PC-9 (cell line): ENCODE measurements around the gene STK31. TPM values are rescaled to one million over a fixed set of nuclear protein-coding genes. Genes with fewer than 3 reads are reported as not detected.

Source experiments
- Bru-seq: library from RNA; stranded (reverse); fragments of 400-500 nt; gene quantifications from one replicate; lab custom pipeline; 2021; lab: Mats Ljungman, UMichigan
- BruChase-seq, 2 experiments: library from RNA; stranded (reverse); fragments of 400-500 nt; gene quantifications; one replicate each; lab custom pipeline; 2021; lab: Mats Ljungman, UMichigan
- BruUV-seq: library from RNA; stranded (reverse); fragments of 400-500 nt; replicated peaks from 2 replicates; lab custom pipeline; 2021; lab: Mats Ljungman, UMichigan
- CTCF ChIA-PET: fragments of 300-600 bp; sonication (Branson Sonifier 250); formaldehyde crosslinking; loops from one replicate; lab custom pipeline; 2022; ENCODE audit warnings: antibody characterized with exemption; lab: Charles Lee
- POLR2A ChIA-PET: fragments of 300-600 bp; sonication (Branson Sonifier 250); formaldehyde crosslinking; loops from one replicate; lab custom pipeline; 2022; ENCODE audit warnings: antibody characterized with exemption; ENCODE audit not compliant: unreplicated experiment; lab: Charles Lee
- DNase-seq, 2 experiments: peaks; one replicate each; pipeline versions ENCODE4 v3.0.0 to v3.0.0-alpha.2; 2015 to 2022; ENCODE audit warnings: mixed read lengths in 1 of 2
- H2AFZ ChIP-seq: fragments of 200-600 bp; sonication (generic); 2 replicates; pipeline ENCODE4 v1.8.1; 2017; ENCODE audit warnings: antibody characterized with exemption
- H3F3A ChIP-seq: fragments of 200-600 bp; sonication (generic); 2 replicates; pipeline ENCODE4 v1.8.1; 2017; ENCODE audit warnings: antibody characterized with exemption, mild to moderate bottlenecking, low read depth; ENCODE audit not compliant: insufficient read depth
- H3K27ac ChIP-seq: fragments of 200-600 bp; sonication (generic); 2 replicates; pipeline ENCODE4 v1.6.1; 2016; ENCODE audit warnings: mixed run types
- H3K27me3 ChIP-seq: fragments of 200-600 bp; sonication (generic); 2 replicates; pipeline ENCODE4 v1.6.1; 2016; ENCODE audit warnings: low read depth, mixed run types; ENCODE audit not compliant: insufficient read depth
- H3K36me3 ChIP-seq: fragments of 200-600 bp; sonication (generic); 2 replicates; pipeline ENCODE4 v1.6.1; 2016; ENCODE audit warnings: low read depth, mixed run types
- H3K4me1 ChIP-seq: fragments of 200-600 bp; sonication (generic); replicated peaks from 2 replicates; pipeline ENCODE4 v1.6.1; 2016; ENCODE audit warnings: mixed run types; ENCODE audit not compliant: insufficient read depth
- H3K4me2 ChIP-seq: fragments of 200-600 bp; sonication (generic); 2 replicates; pipeline ENCODE4 v1.6.1; 2017; ENCODE audit warnings: mixed run types
- H3K4me3 ChIP-seq: fragments of 200-600 bp; sonication (generic); 2 replicates; pipeline ENCODE4 v1.6.1; 2016; ENCODE audit warnings: mixed run types
- H3K79me2 ChIP-seq: fragments of 200-600 bp; sonication (generic); 2 replicates; pipeline ENCODE4 v1.6.1; 2017; ENCODE audit warnings: low read depth, mixed run types
- H3K9me2 ChIP-seq: fragments of 200-600 bp; sonication (generic); 2 replicates; pipeline ENCODE4 v1.8.1; 2017; ENCODE audit warnings: mild to moderate bottlenecking; ENCODE audit not compliant: insufficient read depth
- H3K9me3 ChIP-seq: fragments of 200-600 bp; sonication (generic); 2 replicates; pipeline ENCODE4 v1.8.1; 2016; ENCODE audit warnings: low read depth; ENCODE audit not compliant: insufficient read depth
- H4K20me1 ChIP-seq: fragments of 200-600 bp; sonication (generic); 2 replicates; pipeline ENCODE4 v1.8.1; 2017; ENCODE audit not compliant: insufficient read depth
- EZH2 ChIP-seq: fragments of 200-600 bp; sonication (generic); IDR thresholded peaks from 2 replicates; pipeline ENCODE4 v1.8.0; 2017; ENCODE audit warnings: antibody characterized with exemption, low read depth
- intact Hi-C: fragments of 100-400 bp; cut with micrococcal nuclease; formaldehyde crosslinking; loops from one replicate; pipeline ENCODE4 v1.10.0; 2022; ENCODE audit not compliant: unreplicated experiment
- long read RNA-seq: library from polyadenylated mRNA; stranded (forward); transcript quantifications from one replicate; pipeline ENCODE4 v2.0.0, GENCODE V29; 2022
- total RNA-seq: library from RNA; stranded (reverse); gene quantifications from 2 replicates; pipeline ENCODE4 v1.2.3, GENCODE V29; 2021
- TF ChIP-seq, protein P1 (sequence below): fragments of 200-600 bp; sonication (generic); conservative IDR thresholded peaks from 2 replicates; pipeline ENCODE4 v1.6.1; 2017; ENCODE audit warnings: mixed run types, antibody characterized with exemption, mild to moderate bottlenecking, moderate library complexity

STK31 gene
- total RNA-seq (0.48 and 0.57 TPM in 2 replicates), Bru-seq, nascent RNA (percentile 14 among the genes with signal in this experiment), BruChase-seq, experiment 1, labeled RNA remaining after a 2-hour chase (percentile 11 among the genes with signal in this experiment), BruChase-seq, experiment 2, labeled RNA remaining after a 6-hour chase (percentile 11 among the genes with signal in this experiment)
- long read RNA-seq, partial matches to known transcripts = 0 of 1 reads
- long read RNA-seq, other reads (novel, unspliced or antisense) = 1 of 1 reads

DNA sequence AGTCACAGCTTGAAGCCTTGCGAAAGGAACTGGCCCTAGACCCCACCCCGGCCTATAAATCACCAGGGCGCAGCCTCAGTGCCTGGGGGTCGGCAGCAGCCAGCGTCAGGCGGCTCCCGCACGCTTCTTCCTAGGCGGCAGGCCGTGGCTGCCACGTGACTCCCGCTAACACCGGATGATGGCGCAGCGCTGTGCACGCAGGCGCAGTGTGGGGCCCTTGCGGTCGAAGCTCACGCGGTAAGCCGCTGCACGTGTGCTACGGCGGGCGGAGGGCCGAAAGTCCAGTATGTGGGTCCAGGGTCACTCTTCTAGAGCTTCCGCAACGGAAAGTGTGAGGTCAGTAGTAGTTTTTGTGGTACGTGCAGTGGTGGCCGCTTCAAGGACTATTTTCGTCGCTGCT lies at the start of gene STK31:
Gene STK31 (plus strand): TSS at position 220 of the 400 bp plus-strand sequence. CDS start 67 bp downstream, at position 287.
- H3K27me3 ChIP-seq = no peaks in the 10 kb centered on the region
- H2AFZ ChIP-seq = no peak within 1 kb of the TSS
- no peaks in the 10 kb centered on the region for H3K79me2 ChIP-seq
- no peak for DNase-seq
- ChIA-PET CTCF (interaction anchor here (0.7 to 0.8 kb wide), 2 partner anchors 113 to 133 kb away, joined by 4 to 11 read pairs; partner anchors contain the start of gene CCDC126), POLR2A (no interaction called here)
- no peak for TF ChIP-seq EZH2
- TF ChIP-seq, protein P1, sequence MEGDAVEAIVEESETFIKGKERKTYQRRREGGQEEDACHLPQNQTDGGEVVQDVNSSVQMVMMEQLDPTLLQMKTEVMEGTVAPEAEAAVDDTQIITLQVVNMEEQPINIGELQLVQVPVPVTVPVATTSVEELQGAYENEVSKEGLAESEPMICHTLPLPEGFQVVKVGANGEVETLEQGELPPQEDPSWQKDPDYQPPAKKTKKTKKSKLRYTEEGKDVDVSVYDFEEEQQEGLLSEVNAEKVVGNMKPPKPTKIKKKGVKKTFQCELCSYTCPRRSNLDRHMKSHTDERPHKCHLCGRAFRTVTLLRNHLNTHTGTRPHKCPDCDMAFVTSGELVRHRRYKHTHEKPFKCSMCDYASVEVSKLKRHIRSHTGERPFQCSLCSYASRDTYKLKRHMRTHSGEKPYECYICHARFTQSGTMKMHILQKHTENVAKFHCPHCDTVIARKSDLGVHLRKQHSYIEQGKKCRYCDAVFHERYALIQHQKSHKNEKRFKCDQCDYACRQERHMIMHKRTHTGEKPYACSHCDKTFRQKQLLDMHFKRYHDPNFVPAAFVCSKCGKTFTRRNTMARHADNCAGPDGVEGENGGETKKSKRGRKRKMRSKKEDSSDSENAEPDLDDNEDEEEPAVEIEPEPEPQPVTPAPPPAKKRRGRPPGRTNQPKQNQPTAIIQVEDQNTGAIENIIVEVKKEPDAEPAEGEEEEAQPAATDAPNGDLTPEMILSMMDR = no peak
- H3K4me1 ChIP-seq = peaks cover 22% of the 10 kb centered on the region
- H3K4me2 ChIP-seq = no peak within 1 kb of the TSS
- no peaks in the 10 kb centered on the region for H3K9me2 ChIP-seq
- BruUV-seq = no TSS peak
- H3K36me3 ChIP-seq = no peaks in the 10 kb centered on the region
- peaks cover 5% of the 10 kb centered on the region; the same call in 1 of the 2 replicates for H3K9me3 ChIP-seq
- no peaks in the 10 kb centered on the region for H4K20me1 ChIP-seq
- no peak within 1 kb of the TSS for H3K4me3 ChIP-seq
- H3F3A ChIP-seq = peaks cover 5% of the 10 kb centered on the region; the same call in 1 of the 2 replicates
- H3K27ac ChIP-seq = no peak within 1 kb of the TSS
- intact Hi-C loops = loop anchor here (5.0 to 10.0 kb wide), 3 partner anchors 152 to 1185 kb away; partner anchors contain the start of gene IGF2BP3

GRCh38 chr7:23661385-23661784 lies 48.6 kb upstream of the STK31 start:
- Histone ChIP-seq H2AFZ (no peak overlapping the region), H3K9me2 (no peaks in the 10 kb centered on the region), H3K27me3 (no peaks in the 10 kb centered on the region), H3K27ac (no peak overlapping the region), H3K4me2 (no peak overlapping the region), H3K9me3 (no peaks in the 10 kb centered on the region; the same call in 1 of the 2 replicates), H4K20me1 (no peaks in the 10 kb centered on the region), H3K79me2 (no peaks in the 10 kb centered on the region), H3K4me3 (no peak overlapping the region), H3K36me3 (no peaks in the 10 kb centered on the region), H3F3A (no peaks in the 10 kb centered on the region), H3K4me1 (no peaks in the 10 kb centered on the region)
- BruUV-seq = no TSS peak
- TF ChIP-seq, protein P1 = no peak
- no peak for TF ChIP-seq EZH2
- intact Hi-C loops = no loop called here
- DNase-seq = no peak
- CTCF ChIA-PET = no interaction called here
- POLR2A ChIA-PET = no interaction called here

DNA sequence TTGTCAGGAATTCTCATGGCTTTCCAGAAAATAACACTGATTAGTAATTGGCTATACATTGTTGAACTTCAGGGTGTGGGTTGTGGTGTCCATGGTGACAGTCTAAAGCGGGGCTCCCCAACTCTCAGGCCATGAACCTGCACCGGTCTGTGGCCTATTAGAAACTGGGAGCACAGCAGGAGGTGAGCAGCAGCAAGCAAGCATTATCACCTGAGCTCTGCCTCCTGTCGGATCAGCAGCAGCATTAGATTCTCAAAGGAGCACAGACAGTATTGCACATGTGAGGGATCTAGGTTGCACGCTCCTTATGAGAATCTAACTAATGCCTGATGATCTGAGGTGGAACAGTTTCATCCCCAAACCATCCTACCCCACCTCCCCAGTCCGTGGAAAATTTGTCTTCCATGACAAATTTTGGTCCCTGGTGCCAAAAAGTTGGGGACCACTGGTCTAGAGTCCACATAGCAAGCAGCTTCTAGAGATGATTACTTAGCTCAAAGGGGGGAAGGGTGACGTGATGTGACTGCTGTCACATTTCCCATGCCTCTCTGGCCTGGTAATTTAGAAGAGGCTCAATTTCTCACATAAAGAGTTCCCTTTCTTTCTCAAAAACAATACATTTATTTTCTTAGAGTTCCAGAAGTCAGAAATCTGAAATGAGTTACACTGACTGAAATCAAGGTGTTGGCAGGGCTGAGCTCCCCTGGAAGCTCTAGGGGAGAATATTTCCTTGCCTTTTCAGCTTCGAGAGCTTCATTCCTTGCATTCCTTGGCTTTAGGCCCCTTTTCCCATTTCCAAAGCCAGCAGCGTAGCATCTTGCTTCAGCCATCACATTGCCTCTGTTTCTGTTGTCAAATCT lies 47.7 kb upstream of the STK31 start:
- Histone ChIP-seq H3K4me2 (no peak overlapping the region), H3K4me1 (no peaks in the 10 kb centered on the region), H3K9me3 (no peaks in the 10 kb centered on the region; the same call in 1 of the 2 replicates), H3F3A (no peaks in the 10 kb centered on the region), H3K9me2 (no peaks in the 10 kb centered on the region), H3K27ac (no peak overlapping the region), H3K27me3 (no peaks in the 10 kb centered on the region), H3K36me3 (no peaks in the 10 kb centered on the region), H2AFZ (no peak overlapping the region), H3K79me2 (no peaks in the 10 kb centered on the region), H4K20me1 (no peaks in the 10 kb centered on the region), H3K4me3 (no peak overlapping the region)
- ChIA-PET CTCF (interaction anchor here (0.6 kb wide), 1 partner anchor 10 kb away, joined by 4 read pairs; no protein-coding TSS in a partner anchor), POLR2A (no interaction called here)
- TF ChIP-seq, protein P1 = no peak
- no peak for TF ChIP-seq EZH2
- no peak for DNase-seq
- intact Hi-C loops = no loop called here
- no TSS peak for BruUV-seq
